Skin epidermis (tissue), 12 donors: Measurements from ENCODE around the gene NPTXR.
A peak's percentile ranks its signal among the peaks of the same experiment; 100 is the strongest.
"Not testable (repeated sequence)": the region's sequence is repeated elsewhere in the genome, so short reads cannot be mapped to it uniquely, and the experiment has no call there.

Experiments used
- H3K27ac ChIP-seq, 21 experiments: fragments of 200-600 bp; sonication (generic) in 11 of 21; one replicate each; pipeline ENCODE4 v1.5.0; 2020; ENCODE audit warnings: mild to moderate bottlenecking in 3 of 21, inconsistent platforms in 2 of 21, moderate library complexity in 2 of 21
- H3K4me3 ChIP-seq, 7 experiments: fragments of 200-600 bp; sonication (generic) in 2 of 7; one replicate each; pipeline ENCODE4 v1.5.0; 2020; ENCODE audit warnings: inconsistent platforms in 2 of 7, mild to moderate bottlenecking in 2 of 7, moderate library complexity in 1 of 7

The NPTXR gene

GRCh38 chr22:38859581-38860282 is 15.9 kb upstream of the NPTXR start:
- H3K4me3 ChIP-seq, result no peak overlapping the region
- no peak overlapping the region for H3K27ac ChIP-seq

- H3K4me3 ChIP-seq, result no peak overlapping the region
Observed at GRCh38 chr22:38858492-38858891, 14.7 kb upstream of the NPTXR start.

GRCh38 chr22:38854476-38854875 is 10.6 kb upstream of the NPTXR start:
- H3K4me3 ChIP-seq, H3K27ac ChIP-seq: not testable (repeated sequence)

More at GRCh38 chr22:38858492-38858891, 14.7 kb upstream of the NPTXR start:
- H3K27ac ChIP-seq, result no peak overlapping the region

GRCh38 chr22:38853883-38854282 is 10.1 kb upstream of the NPTXR start:
- H3K4me3 ChIP-seq, H3K27ac ChIP-seq: not testable (repeated sequence)

- Histone ChIP-seq H3K4me3 (no peak overlapping the region), H3K27ac (no peak overlapping the region)
Observed at GRCh38 chr22:38853196-38853651, 9.4 kb upstream of the NPTXR start.

GRCh38 chr22:38852522-38852921 is 8.7 kb upstream of the NPTXR start:
- no peak overlapping the region for H3K4me3 ChIP-seq
- no peak overlapping the region for H3K27ac ChIP-seq

- Histone ChIP-seq H3K4me3 (no peak overlapping the region), H3K27ac (no peak overlapping the region)
Observed at GRCh38 chr22:38850941-38851849, 7.4 kb upstream of the NPTXR start.

- H3K27ac ChIP-seq, result no peak overlapping the region
- no peak overlapping the region for H3K4me3 ChIP-seq
Observed at GRCh38 chr22:38850399-38850798, 6.6 kb upstream of the NPTXR start.

GRCh38 chr22:38849811-38850210 is 6.0 kb upstream of the NPTXR start:
- Histone ChIP-seq H3K4me3 (no peak overlapping the region), H3K27ac (no peak overlapping the region)

GRCh38 chr22:38846412-38846811 is 2.6 kb upstream of the NPTXR start:
- Histone ChIP-seq H3K4me3 (no peak overlapping the region), H3K27ac (no peak overlapping the region)

- no peak overlapping the region for H3K4me3 ChIP-seq
- no peak overlapping the region for H3K27ac ChIP-seq
Observed at GRCh38 chr22:38845004-38845740, 1.3 kb upstream of the NPTXR start.

GRCh38 chr22:38844315-38845003 is 631 bp upstream of the NPTXR start:
- Histone ChIP-seq H3K27ac (peak overlapping the region in 1 of 21 experiments; percentile 31), H3K4me3 (peak overlapping the region in 4 of 7 experiments; percentile 16 to 37 (median 24))

- H3K27ac ChIP-seq, result peak overlapping the region in 2 of 21 experiments; percentile 11 to 15
- peak overlapping the region; percentile 5 to 40 (median 31) for H3K4me3 ChIP-seq
Observed at GRCh38 chr22:38843201-38843656, 599 bp downstream of the NPTXR start.

- Histone ChIP-seq H3K4me3 (peak overlapping the region; percentile 5 to 40 (median 31)), H3K27ac (peak overlapping the region in 2 of 21 experiments; percentile 11 to 15)
Observed at GRCh38 chr22:38842512-38843200, 1.2 kb downstream of the NPTXR start.

- Histone ChIP-seq H3K27ac (no peak overlapping the region), H3K4me3 (no peak overlapping the region)
Observed at GRCh38 chr22:38841635-38842034, 2.2 kb downstream of the NPTXR start.

- H3K4me3 ChIP-seq, result no peak overlapping the region
- H3K27ac ChIP-seq, result no peak overlapping the region
Observed at GRCh38 chr22:38841211-38841610, 2.6 kb downstream of the NPTXR start.

GRCh38 chr22:38840129-38840528 is 3.7 kb downstream of the NPTXR start:
- Histone ChIP-seq H3K4me3 (no peak overlapping the region), H3K27ac (no peak overlapping the region)

GRCh38 chr22:38839686-38840085 is 4.1 kb downstream of the NPTXR start:
- H3K27ac ChIP-seq, result no peak overlapping the region
- H3K4me3 ChIP-seq, result no peak overlapping the region

GRCh38 chr22:38837414-38837928 is 6.4 kb downstream of the NPTXR start:
- H3K27ac ChIP-seq, result no peak overlapping the region

More at GRCh38 chr22:38837414-38837928, 6.4 kb downstream of the NPTXR start:
- no peak overlapping the region for H3K4me3 ChIP-seq
